Right lobe of liver (tissue), 6 donors: ENCODE data around the gene VAV3. TPM values are rescaled to one million over a fixed set of nuclear protein-coding genes. Genes with fewer than 3 reads are reported as not detected.
"Not testable (repeated sequence)": the region's sequence is repeated elsewhere in the genome, so short reads cannot be mapped to it uniquely, and the experiment has no call there.

Experiments
- ATAC-seq, 4 donors: fragments of 200-7000 bp; cut with Tn5 transposase; one replicate each; pipeline ENCODE4 v1.9.1; 2020; ENCODE audit warnings: mild to moderate bottlenecking in 4 of 4, moderate library complexity in 4 of 4
- DNase-seq, 3 donors: peaks; one replicate each; pipeline ENCODE4 v3.0.0-alpha.2; 2020
- H3K27ac ChIP-seq, 3 donors: fragments of 200-600 bp; one replicate each; pipeline ENCODE4 v1.8.0; 2022
- H3K27me3 ChIP-seq, 2 donors: fragments of 200-600 bp; one replicate each; pipeline ENCODE4 v1.8.0; 2022
- H3K36me3 ChIP-seq, 4 donors: fragments of 200-600 bp; sonication (generic) in 1 of 4; one replicate each; pipeline versions ENCODE4 v1.5.1 to v1.8.0; 2017 to 2022; ENCODE audit warnings: control low read depth in 1 of 4
- H3K4me1 ChIP-seq, 4 donors: fragments of 200-600 bp; sonication (generic) in 1 of 4; one replicate each; pipeline versions ENCODE4 v1.5.1 to v1.8.0; 2017 to 2022; ENCODE audit warnings: control low read depth in 1 of 4
- H3K4me3 ChIP-seq, 3 donors: fragments of 200-600 bp; one replicate each; pipeline ENCODE4 v1.8.0; 2022
- H3K9me3 ChIP-seq, 4 donors: fragments of 200-600 bp; sonication (generic) in 1 of 4; one replicate each; pipeline versions ENCODE4 v1.5.1 to v1.8.0; 2017 to 2022; ENCODE audit warnings: control low read depth in 1 of 4
- POLR2A ChIP-seq: fragments of 450-650 bp; IDR thresholded peaks from one replicate; pipeline ENCODE4 v1.6.1; 2017; ENCODE audit warnings: antibody characterized with exemption, mild to moderate bottlenecking
- WGBS: methylation state at CpG from one replicate; pipeline ENCODE4 v1.1.6; 2018; ENCODE audit warnings: low coverage, low lambda C conversion rate; ENCODE audit not compliant: insufficient coverage; ENCODE audit errors: missing lambda C conversion rate; 5-methylcytosine and 5-hydroxymethylcytosine counted together
- intact Hi-C, 2 donors: fragments of 100-400 bp; cut with DNase I; formaldehyde crosslinking; loops; one replicate each; pipeline versions ENCODE4 v1.11.2 to v1.14.1; 2022
- total RNA-seq, 6 experiments: library from RNA; depleted of rRNA in 2 of 6; stranded (reverse); fragments of >200 nt in 2 of 6; fragmentation: NEBNext Ultra II Directional in 3 of 6; extraction: Animal tissue kit (Norgen Biotek cat#: 25700) in 3 of 6; gene quantifications; one replicate each; pipeline versions ENCODE4 v1.1.0 to v1.2.4, GENCODE V29; 2016 to 2023
- TF ChIP-seq, protein P1 (sequence below), 4 donors: fragments of 200-600 bp in 3 of 4; fragments of 450-650 bp in 1 of 4; IDR thresholded peaks; one replicate each; pipeline versions ENCODE4 v1.5.1 to v1.8.0; 2016 to 2022; ENCODE audit warnings: antibody characterized with exemption in 4 of 4, mild to moderate bottlenecking in 2 of 4
- donor health status: DM: no; HTN: yes; CAD: no.
- donor health status: DM: no; HTN: no; CAD: no.
- donor health status: DM: no; HTN: no; CAD: no.
- donor health status: DM: no; HTN: yes; CAD: no.
- donor health status: DM: no; HTN: yes; CAD: no.

The VAV3 gene
- total RNA-seq, 6 experiments from 2014 or later, result 0.77 to 3.6 (median 1.5) TPM

DNA sequence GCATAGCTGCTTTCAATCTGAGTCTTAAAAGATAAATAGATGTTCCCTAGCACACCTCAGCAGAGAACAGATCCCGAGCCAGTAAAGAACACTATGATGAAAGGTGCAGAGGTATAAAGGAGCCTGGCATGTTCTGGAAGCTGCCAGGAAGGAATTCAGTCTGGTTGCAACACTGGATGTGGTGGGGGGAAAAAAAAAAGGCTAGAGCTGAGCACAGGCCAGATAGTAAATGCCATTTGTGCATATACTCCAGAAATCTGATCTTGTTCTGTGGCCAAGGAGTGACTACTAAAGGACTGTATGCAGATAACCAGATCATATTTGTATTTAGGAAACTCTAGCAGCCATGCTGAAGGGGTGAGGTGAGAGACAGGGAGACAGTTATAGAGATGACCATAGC, 240.3 kb downstream of the VAV3 start:
- no peaks in the 10 kb centered on the region for H3K27me3 ChIP-seq
- intact Hi-C loops, result no loop called here
- no peaks in the 10 kb centered on the region for H3K9me3 ChIP-seq
- ATAC-seq (no peak), DNase-seq (no peak)
- 46% methylated on average over 1 of the region's 1 CpG for WGBS
- no peak overlapping the region for H3K27ac ChIP-seq
- H3K4me3 ChIP-seq, result no peak overlapping the region
- no peak for TF ChIP-seq POLR2A
- TF ChIP-seq, protein P1, sequence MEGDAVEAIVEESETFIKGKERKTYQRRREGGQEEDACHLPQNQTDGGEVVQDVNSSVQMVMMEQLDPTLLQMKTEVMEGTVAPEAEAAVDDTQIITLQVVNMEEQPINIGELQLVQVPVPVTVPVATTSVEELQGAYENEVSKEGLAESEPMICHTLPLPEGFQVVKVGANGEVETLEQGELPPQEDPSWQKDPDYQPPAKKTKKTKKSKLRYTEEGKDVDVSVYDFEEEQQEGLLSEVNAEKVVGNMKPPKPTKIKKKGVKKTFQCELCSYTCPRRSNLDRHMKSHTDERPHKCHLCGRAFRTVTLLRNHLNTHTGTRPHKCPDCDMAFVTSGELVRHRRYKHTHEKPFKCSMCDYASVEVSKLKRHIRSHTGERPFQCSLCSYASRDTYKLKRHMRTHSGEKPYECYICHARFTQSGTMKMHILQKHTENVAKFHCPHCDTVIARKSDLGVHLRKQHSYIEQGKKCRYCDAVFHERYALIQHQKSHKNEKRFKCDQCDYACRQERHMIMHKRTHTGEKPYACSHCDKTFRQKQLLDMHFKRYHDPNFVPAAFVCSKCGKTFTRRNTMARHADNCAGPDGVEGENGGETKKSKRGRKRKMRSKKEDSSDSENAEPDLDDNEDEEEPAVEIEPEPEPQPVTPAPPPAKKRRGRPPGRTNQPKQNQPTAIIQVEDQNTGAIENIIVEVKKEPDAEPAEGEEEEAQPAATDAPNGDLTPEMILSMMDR (IDR thresholded peaks at IDR 0.05), result no peak
- no peaks in the 10 kb centered on the region for H3K4me1 ChIP-seq
- H3K36me3 ChIP-seq, result no peaks in the 10 kb centered on the region

DNA sequence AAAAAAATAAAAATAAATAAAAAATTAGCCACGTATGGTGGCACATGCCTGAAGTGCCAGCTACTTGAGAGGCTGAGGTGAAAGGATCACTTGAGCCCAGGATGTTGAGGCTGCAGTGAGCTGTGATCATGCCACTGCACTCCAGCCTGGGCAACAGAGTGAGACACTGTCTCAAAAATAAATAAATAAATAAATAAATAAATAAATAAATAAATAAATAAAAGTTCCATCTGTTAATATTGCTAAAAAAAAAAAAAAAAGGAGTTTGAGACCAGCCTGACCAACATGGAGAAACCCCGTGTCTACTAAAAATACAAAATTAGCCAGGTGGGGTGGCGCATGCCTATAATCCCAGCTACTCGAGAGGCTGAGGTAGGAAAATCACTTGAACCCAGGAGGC, 244.8 kb downstream of the VAV3 start:
- H3K4me1 ChIP-seq, intact Hi-C loops, ATAC-seq, H3K27me3 ChIP-seq, H3K36me3 ChIP-seq, H3K9me3 ChIP-seq, H3K27ac ChIP-seq, DNase-seq, H3K4me3 ChIP-seq: not testable (repeated sequence)
- 67% methylated on average over 1 of the region's 4 CpGs for whole genome bisulfite sequencing

GRCh38 chr1:107710005-107710404, 255.0 kb downstream of the VAV3 start:
- Histone ChIP-seq H3K9me3 (no peaks in the 10 kb centered on the region), H3K36me3 (no peaks in the 10 kb centered on the region), H3K27me3 (no peaks in the 10 kb centered on the region), H3K4me3 (no peak overlapping the region), H3K4me1 (no peaks in the 10 kb centered on the region), H3K27ac (no peak overlapping the region)
- ATAC-seq (no peak), DNase-seq (no peak)
- no peak for TF ChIP-seq POLR2A
- TF ChIP-seq, protein P1 (IDR thresholded peaks at IDR 0.05), result no peak
- intact Hi-C loops, result no loop called here

GRCh38 chr1:107707111-107707510, 257.9 kb downstream of the VAV3 start:
- no peak for TF ChIP-seq POLR2A
- TF ChIP-seq, protein P1 (IDR thresholded peaks at IDR 0.05), result no peak
- H3K9me3 ChIP-seq, result no peaks in the 10 kb centered on the region
- H3K4me1 ChIP-seq, result no peaks in the 10 kb centered on the region
- intact Hi-C loops, result no loop called here
- H3K36me3 ChIP-seq, result no peaks in the 10 kb centered on the region
- H3K27me3 ChIP-seq, result no peaks in the 10 kb centered on the region
- no peak overlapping the region for H3K4me3 ChIP-seq
- DNase-seq (no peak), ATAC-seq (no peak)
- WGBS, result 55% methylated on average over 2 of the region's 2 CpGs
- H3K27ac ChIP-seq, result no peak overlapping the region

DNA sequence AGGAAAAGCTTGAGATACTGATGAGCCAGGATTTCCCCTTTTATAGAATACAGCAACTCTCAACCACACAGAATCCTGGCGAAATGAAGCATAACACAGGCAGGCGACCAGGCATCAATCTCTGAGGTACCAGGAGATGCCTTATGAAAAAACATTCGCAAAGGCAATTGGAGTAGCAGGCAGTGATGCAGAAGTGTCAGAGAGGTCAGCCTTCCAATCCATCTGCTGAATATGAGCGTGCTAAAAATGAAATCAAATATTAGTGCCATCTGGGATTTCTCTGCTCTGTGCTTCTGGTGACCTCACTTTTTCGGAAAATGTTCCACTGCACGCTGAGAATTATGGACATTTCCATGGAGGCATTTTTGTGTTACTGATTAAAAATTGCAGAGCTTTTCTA, 258.8 kb downstream of the VAV3 start:
- Histone ChIP-seq H3K27me3 (no peaks in the 10 kb centered on the region), H3K9me3 (no peaks in the 10 kb centered on the region), H3K27ac (no peak overlapping the region), H3K36me3 (no peaks in the 10 kb centered on the region), H3K4me1 (no peaks in the 10 kb centered on the region), H3K4me3 (no peak overlapping the region)
- 68% methylated on average over 5 of the region's 6 CpGs for WGBS
- DNase-seq (no peak), ATAC-seq (no peak)
- intact Hi-C loops, result no loop called here
- TF ChIP-seq, protein P1 (IDR thresholded peaks at IDR 0.05), result no peak
- no peak for TF ChIP-seq POLR2A
